Measurements from ENCODE around the gene RBMS3.
A peak's percentile ranks its signal among the peaks of the same experiment; 100 is the strongest.

RBMS3 gene

GRCh38 chr3:29922992-29923746 lies 642.3 kb downstream of the RBMS3 start:
- no peak for DNase-seq

GRCh38 chr3:29924783-29925561 lies 644.1 kb downstream of the RBMS3 start:
- DNase-seq, result no peak

- DNase-seq, result no peak
These were observed 645.5 kb downstream of the RBMS3 start for GRCh38 chr3:29926378-29926777.

- DNase-seq, result no peak
These were observed 651.9 kb downstream of the RBMS3 start for GRCh38 chr3:29932696-29933325.

DNA sequence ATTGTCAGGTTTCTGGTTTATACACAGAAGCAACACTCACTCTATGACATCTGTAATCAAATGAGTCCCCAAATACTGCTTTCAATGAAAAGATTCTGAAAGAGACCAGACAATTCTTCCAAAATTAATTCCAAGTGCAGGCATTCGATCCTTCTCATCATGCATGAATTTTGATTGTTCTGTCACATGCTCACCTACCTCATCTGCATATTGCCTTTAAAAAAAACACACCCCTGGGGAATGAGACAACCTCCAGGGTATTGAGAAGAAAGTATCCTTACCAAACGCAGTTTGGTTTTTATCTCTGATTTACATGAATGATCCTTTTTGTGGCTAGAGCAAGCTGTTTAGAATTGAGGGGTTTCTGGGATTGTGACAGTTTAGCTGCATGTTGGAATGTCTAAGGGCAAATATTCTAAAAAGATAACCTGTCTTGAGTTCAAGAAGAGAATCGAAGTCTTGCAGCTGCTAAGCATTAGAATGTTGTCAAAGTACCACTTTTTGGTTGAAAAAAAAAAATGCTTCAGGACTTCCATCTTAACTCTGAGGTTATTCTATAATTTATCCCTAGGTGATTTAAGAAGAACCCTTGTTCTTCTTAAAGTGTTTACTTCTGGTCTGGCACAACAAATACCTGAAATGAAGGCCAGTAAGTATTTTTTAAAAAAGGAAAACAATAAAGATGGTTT lies 653.1 kb downstream of the RBMS3 start:
- no peak for DNase-seq

DNA sequence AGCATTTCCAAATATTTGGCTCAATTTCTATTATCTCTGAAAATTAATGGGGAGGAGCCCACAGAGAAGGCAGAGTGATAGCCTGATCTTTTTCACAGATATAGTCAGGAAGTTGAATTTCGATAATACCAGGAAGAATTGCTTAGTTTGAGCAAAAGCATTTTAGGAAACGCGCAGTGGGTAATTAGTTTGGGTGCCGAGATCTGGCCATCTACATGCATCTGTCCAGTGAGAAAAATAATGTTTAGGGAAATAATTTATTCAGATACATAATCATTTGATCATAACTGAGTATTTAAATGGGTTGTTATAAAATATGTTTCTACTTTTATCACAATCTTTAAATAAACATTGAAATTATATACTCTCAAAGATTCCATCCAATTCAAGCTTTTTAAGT lies 653.9 kb downstream of the RBMS3 start:
- no peak for DNase-seq

GRCh38 chr3:29936054-29936453 lies 655.2 kb downstream of the RBMS3 start:
- peak; percentile 24 for DNase-seq

DNA sequence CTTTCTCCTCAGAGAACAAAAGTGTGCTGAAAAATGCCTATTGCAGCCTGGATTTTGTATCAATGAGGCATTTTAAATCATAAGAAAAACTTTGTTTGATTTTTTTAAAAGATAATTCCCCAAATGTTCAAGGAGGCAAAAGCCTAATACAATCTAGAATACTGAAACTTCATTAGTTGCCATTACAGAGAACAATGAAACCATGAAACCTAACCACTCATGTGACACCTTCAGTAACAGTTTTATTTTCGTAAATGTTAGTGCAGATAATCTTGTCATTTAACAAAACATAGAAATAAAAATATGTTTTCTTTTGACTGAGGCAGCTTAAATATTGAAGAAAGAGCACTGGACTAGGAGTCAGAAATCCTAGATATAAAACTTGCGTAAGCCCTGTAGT lies 655.9 kb downstream of the RBMS3 start:
- no peak for DNase-seq

DNA sequence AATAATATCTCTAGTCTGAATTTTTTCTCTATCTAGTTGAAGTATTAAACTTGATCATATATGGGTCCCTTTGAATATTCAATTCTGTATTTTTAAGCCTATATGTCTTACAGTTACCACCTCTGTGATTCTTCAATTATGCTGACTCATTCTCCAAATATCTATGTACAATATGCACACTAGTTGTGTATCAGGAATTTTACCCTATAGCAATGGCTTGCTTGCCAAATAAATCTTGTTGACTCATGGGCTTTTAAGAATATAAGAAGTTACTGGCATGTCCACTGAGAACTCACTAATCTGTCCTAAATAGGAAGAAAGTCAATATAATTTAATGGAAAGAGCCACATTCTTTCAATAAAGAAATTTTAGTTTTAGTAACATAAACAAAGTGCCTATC lies 656.3 kb downstream of the RBMS3 start:
- no peak for DNase-seq

GRCh38 chr3:29940759-29941323 lies 660.0 kb downstream of the RBMS3 start:
- DNase-seq, result no peak

GRCh38 chr3:29942297-29942696 lies 661.4 kb downstream of the RBMS3 start:
- no peak for DNase-seq

GRCh38 chr3:29949131-29949530 lies 668.3 kb downstream of the RBMS3 start:
- no peak for DNase-seq

DNA sequence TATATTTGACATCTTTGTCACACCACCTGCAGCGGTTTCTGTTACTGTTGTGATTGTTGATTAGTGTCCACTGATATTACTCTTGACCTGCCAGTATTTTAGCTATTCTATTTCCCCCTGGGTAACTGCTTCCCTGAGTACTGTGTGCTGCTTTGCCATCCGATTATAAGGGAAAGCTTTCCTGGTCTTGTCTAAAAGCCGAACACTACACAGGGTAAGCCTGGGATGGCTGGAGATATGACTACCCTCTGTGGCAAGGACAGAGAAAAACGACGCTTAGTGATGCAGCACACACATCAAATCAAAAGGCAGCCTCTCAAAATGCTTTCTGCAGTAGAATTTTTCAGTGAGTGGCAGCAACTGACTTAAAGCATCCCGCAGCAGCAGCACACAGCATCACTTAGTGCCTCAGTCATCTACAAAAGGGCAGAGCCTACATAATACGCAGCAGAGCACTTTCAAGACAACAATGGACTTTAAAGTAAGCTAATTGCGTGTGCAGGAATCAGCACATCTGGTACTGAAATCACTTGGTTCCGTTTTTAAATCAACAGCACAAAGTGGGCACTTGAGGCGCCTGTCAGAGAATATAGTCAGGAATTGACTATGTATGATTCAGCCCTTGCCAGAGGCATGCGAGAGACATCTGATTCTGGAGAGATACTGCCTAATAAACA lies 669.2 kb downstream of the RBMS3 start:
- no peak for DNase-seq

GRCh38 chr3:29952431-29952830 lies 671.6 kb downstream of the RBMS3 start:
- DNase-seq, result no peak

DNA sequence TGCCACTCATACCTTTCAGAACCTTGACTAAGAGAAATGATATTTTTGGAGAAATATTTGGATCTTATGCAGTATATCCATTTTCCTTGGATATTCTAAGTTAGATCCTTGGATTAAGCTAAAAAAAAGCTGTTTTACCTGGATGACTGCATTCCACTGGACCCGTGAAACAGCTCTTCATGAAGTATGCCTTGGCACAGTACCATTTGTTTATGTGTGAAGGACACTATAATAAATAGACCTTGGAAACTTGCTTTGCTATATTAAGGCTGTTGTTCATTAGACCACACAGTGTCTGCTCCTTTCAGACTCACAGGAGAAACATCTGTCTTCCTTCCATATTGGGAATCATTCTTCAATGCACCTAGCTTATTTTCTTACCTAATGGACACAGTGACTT lies 674.5 kb downstream of the RBMS3 start:
- DNase-seq, result no peak

DNA sequence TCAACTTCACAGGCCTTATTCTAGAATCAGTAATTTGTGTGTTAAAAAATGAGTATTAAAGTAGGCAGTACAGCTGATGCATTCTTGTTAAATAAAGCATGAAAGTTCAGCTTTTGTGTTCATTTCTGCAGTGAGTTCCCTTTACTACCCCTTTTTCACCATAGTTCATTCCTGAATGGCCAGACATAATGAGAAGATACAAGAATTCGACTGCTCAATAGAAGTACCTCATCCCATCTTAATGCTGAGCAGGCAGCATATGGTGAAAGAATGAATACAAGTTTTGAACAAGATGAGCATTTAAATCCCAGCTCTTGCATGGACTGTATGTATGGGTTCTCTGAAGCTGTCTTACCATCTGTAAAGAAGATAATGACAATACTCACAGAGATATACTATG lies 677.9 kb downstream of the RBMS3 start:
- DNase-seq, result no peak

GRCh38 chr3:29971895-29972294 lies 691.0 kb downstream of the RBMS3 start:
- no peak for DNase-seq

DNA sequence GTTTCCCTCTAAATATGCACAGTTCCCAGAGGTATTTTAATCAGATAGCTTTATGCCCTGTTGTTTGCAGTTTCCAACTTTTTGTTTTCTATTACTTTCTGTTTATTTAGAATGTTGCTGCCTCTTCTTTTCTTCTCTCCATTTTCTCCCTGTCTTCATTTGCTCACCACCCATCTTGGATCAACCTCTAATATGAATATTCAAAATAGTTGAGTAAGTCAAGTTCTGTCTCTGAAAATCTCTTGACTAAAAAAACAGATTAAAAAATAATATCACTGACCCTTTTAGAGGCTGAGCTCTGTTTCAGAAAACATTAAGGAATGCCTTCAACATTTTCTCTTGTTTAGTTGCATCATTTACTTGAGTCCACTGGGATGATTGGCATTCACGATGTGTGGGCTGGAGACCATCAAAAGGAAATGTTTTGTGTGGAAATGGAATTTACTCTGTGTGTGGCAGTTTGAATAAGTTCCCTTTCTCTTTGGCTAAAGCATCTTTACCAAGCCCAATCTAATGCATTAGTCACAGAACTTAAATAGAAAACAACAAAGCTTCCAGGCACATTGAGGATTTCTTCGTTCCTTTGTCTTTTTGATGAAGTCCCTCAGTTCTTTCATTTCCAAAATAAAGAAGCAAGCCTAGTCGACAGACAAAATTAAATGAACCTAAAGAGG lies 691.6 kb downstream of the RBMS3 start:
- no peak for DNase-seq

DNA sequence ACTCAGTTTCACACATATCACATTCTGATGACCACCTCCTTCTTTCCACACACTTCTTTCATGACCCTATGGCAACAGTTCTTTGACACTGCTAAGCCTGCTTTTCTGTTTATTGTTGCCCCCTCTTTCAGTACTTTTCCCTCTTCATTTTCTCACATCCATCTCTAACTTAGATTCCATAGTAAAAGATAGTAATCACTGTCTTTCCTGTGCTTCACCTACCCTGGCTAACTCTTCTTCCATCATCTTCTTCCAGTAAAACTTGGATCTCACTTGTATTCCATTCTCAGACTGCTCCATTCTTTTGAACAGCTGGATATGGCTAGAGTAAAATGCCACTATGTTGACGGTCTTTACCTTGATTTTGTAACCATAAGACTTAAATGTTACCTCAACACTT lies 692.9 kb downstream of the RBMS3 start:
- DNase-seq, result no peak

GRCh38 chr3:29976871-29977270 lies 696.0 kb downstream of the RBMS3 start:
- DNase-seq, result no peak

GRCh38 chr3:29977360-29977759 lies 696.5 kb downstream of the RBMS3 start:
- no peak for DNase-seq

- DNase-seq, result no peak
These were observed 697.2 kb downstream of the RBMS3 start for GRCh38 chr3:29978036-29978435.
